NCI-H2081 treated with DMSO at 0.1 percent for 48 hours (cell line): ENCODE data around the gene DLGAP3.

Experiments used
- DNase-seq: peaks from one replicate; lab custom pipeline; 2025; lab: John Stamatoyannopoulos, UW

Gene DLGAP3

DNA sequence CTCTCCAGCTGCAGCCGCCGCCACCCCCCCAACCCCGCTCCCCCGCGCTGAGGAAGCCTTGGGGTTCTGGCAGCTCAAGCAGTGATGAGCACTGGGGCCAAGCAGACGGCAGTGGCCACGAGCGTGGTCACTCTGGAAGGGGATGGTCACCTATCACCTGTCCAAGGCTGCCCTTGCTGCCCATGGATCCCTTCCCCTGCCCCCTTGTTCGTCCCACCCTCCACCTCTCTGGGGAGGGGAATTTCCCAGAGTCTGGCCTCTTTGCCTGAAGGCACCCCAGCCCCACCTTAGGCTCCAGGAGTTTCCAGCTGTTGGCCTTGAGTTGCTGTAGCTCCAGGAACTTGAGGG, 62.7 kb downstream of the DLGAP3 start:
- no peak for DNase-seq

DNA sequence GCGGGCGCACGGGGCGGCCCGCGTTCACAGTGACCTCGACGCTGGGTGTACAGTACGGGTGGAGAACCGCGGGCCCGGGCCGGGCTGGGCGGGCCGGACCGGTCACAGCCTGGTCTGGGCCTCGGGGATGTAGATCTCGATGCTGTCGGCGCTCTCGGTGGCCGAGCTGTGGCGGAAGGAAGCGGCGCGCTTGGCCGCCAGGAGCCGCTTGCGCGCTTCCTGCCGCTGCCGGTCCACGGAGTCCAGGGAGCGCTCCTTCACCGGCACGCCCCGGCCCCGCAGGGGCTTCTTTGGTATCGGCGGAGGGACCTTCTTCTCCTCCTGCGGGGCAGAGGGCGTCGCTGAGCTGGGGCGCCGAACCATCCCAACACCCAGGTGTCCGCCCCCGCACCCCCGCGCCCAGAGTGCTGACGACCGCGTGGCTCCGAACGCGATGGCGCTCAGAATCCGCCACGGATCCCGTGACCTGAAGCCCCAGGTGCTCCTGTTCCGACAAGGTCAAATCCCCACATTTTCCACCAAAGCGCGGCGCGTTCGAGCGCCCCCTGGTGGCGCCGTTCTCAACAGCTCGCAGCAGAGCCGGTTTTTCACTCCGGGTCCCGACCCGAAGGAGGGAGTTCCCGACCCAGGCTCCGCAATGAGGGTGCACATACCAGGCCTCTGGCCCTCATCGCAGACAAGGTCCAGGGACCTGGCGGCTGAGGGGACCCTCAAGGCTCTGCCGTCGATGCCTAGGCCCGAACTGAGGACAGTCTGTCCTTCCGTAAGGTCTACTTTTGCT, 63.3 kb downstream of the DLGAP3 start:
- peak; percentile 60 for DNase-seq

DNA sequence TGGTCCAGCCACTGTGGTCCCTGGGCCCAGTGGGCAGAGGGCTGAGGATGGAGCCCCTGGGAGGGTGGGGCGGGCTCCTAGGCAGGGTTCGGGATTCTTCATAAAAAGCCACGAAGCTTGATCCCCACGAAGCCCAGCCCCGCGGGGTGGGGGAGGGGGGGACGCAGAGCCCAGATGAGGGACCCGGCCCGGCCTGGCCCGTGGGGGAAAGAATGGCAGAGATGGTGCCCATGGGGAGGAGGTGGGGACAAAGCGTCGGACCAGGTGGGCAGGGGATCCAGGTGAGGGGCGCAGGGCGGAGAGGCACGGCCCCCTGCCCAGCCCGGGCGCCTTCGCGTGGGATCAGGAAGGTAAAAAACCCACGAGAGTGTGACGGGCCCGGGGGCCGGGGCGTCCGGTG, 63.9 kb downstream of the DLGAP3 start:
- DNase-seq = no peak

DNA sequence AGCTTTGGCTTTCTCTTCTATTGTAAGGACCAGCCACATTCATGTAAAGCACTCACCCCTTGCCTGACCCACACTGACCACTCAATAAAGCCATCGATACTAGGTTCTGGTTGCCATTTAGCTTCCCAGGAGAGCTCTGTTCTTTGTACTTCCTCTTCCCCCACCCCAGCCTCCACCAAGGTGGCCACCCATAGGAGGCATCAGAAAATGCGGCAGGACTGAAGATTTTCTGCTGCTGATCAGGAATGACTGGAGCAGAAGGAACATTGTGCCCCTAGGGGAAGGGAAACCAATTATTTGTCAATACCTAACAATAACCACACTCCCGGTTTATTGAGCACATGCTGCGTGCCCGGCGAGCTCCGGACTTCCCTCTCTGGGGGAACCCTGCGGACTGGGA, 64.7 kb downstream of the DLGAP3 start:
- no peak for DNase-seq

DNA sequence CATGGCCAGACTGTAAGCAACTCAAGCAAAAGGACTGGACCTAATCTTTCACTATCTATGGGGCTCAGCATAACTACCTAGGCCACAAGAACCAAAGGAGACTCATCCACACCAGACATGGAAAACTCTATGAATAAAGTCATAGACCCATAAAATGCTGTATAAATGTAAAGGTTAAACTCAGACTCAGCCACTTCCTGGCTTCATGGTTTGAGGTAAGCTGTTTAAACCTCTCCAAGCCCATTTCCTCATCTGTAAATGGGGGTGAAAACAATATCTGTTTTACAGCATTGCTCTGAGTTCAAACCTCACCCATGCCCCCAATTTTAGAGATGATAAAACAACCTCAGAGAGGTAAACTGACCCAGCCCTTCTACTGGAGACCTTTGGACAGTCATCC, 65.9 kb downstream of the DLGAP3 start:
- no peak for DNase-seq

DNA sequence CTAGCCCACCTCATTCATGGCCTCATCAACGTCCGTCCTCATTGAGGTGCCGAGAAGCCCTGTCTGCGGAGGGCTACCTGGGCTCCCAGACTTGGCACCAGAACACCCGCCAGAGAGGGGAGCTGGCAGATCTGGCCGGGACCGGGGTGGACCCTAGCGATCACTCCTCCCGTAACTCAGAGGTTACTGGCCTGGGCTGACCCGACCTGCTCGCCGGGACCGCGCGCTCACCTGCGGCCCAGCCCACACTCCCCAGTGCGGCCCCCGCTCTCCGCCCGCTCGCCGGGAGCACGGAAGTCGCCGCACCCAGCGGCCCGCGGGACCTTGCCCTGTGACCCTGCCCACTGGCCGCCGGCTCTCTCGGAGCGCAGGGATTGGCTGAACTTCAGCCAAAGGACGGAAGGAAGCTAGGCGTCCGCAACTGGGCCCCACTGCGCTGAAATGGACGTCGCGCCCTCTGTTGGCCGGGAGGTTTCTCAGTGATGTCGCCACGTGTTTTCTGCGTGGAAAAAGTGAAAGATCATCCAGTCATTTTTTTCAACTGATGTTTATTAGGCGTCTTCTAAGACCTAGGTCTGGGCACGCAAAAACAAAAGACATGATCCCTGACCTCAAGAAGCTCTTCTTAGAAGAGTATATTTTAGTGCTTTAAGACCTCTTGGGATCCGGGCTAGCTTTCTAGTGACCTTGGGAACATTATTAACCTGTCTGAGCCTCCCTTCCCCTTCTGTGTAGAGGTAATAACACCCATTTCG, 69.8 kb downstream of the DLGAP3 start, which contains the start of gene SMIM12:
Gene SMIM12, minus strand, starts transcription at position 304 of the 755 bp plus-strand sequence. CDS start 3,772 bp downstream, outside the sequence.
- peak; percentile 79 for DNase-seq

DNA sequence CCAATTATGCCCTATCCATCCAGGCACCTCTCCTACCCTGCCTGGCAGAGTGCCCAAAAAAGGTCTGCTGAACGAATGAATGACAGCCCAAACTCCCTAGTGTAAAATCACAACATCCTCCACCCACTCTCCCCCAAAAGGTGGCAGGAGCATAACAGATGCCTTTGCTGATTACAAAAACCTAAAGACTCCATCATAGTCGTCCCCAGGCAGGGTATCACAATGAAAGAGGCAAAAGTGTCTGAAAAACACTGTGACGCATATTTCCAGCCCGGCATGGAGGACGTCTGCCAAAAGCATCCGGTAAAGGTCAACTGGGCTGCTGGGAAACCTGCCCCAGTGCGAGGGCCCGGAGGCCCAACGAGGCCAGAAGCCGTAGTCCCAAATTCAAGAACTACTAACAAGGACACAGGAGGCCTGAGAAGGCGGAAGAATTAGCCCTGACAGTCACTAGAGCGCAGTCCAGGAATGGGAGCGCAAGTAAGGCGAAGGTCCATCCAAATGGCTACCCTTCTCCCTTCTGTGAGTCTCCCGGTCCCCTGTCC, 70.5 kb downstream of the DLGAP3 start:
- no peak for DNase-seq

DNA sequence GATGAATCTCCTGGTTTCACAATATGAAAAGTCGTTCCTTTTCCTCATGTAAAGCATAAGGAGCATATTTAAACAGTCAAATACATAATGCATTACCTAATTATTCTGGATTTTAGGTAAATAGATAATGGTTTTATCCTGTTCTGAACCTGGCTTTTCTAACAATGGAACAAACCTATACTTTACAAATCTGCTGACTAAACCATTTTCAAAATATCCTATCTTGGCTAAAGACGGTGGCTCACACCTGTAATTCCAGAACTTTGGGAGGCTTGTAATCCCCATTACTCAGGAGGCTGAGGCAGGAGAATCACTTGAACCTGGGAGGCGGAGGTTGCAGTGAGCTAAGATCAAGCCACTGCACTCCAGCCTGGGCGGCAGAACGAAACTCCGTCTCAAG, 72.8 kb downstream of the DLGAP3 start:
- DNase-seq = no peak

DNA sequence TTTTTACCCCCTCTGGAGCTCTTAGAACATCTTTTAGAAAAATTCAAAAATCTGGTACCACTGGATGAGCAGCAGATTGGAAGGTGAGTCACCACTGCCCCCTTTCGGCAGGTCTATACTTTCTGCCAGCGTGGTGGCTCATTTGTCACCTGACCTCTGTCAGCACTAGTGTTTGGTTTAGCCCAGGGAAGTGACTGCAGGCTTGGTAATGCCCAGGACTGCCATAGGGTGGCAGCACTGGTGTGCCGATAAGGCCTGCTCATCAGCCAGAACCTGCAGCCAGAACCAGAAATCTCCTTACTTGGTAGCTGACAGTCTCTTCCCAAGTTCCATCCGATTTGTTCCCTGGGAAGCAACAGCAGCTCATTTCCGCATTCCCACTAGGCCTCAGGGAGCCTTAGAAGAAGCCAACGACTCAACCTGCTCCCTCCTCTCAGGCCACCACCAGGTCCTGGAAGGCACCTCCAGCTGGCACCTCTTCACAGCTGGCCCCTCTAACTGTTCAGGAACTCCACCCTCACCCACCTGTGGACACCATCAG, 76.7 kb downstream of the DLGAP3 start:
- peak; percentile 92 for DNase-seq

DNA sequence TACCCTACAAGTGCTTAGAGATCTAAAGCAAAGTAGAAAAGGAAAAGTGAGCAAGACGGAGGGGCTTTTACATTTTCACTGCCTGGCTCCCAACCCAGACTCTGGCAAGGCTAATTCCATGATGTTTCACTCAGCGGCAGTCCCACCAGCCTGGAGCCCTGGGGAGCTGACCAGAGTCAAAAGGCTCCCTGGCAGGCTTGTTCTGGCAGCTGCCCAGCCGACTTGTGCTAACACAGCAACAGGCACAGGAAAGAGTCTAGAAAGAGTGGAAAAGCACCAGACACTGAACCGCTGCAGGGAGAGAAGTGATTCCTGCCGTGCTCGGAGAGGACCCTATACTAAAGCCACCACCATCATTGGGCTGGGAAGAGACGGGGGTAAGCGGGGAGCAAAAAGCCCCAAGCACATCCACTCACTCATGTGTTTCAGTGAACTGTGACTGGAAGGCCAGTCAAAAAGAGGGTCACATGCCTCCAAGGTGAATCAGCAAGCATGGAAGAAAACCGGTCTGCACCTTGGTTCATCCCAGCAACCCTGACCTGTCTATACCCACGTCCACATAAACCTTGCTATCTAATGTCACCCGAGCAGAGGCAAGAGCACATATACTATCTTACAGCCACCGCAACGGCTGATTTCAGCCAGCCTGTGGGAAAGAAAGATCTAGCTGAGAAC, 77.9 kb downstream of the DLGAP3 start:
- DNase-seq = no peak

DNA sequence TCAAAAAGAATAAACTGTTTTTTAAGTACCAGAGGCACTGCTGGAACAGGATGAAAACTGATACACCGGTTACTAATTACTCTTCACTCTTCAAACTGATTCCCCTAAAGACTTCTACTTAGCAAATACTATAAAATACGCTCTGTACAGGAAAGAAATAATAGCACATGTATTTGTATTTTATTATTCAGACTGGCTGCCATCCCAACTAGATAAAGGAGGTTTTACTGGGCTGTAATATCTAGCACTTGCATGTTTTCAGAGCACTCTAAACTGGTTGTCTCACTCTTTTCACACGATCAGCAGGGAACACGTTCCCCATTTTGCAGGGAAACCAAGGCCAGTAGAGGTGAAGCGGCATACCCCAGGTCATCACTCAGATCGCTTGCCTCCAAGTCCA, 79.1 kb downstream of the DLGAP3 start:
- DNase-seq = no peak

DNA sequence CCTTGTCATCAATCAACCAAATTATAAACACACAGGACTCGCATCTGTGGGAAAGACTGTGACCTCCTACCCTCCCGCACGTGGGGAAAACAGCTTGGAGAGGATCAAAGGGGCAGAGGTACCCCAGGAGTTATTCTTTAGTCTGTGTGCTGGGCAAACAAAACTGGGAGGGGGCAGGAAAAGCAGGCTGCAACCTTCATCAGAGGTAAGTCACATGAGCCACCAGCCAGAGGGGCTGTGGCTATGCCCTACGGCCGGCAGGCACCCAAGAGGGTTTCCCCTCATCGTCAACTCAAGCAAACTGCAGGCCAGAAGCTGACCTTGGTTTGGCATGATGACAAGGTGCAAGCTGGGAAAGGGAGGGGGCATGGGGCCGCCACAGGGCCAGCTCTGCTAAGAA, 82.4 kb downstream of the DLGAP3 start:
- no peak for DNase-seq

DNA sequence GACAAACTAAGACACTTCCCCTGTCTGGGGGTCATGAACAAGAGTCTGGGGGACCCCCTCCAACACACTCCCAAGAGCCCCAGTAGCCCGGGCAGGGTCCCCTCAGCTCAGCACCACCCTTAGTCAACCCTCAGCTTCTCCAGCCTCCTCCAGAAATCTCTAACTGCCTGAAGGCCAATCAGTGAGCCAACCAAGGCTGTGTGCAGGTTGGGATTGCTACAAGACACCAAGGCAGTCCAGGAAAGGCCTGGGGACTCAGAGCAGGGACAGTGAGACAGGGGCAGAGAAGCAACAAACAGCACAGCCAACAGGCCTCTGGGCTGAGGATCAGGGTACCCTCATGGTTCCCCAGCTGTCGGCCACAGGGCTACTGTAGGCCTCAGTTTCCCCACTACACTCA, 83.2 kb downstream of the DLGAP3 start:
- DNase-seq = no peak

DNA sequence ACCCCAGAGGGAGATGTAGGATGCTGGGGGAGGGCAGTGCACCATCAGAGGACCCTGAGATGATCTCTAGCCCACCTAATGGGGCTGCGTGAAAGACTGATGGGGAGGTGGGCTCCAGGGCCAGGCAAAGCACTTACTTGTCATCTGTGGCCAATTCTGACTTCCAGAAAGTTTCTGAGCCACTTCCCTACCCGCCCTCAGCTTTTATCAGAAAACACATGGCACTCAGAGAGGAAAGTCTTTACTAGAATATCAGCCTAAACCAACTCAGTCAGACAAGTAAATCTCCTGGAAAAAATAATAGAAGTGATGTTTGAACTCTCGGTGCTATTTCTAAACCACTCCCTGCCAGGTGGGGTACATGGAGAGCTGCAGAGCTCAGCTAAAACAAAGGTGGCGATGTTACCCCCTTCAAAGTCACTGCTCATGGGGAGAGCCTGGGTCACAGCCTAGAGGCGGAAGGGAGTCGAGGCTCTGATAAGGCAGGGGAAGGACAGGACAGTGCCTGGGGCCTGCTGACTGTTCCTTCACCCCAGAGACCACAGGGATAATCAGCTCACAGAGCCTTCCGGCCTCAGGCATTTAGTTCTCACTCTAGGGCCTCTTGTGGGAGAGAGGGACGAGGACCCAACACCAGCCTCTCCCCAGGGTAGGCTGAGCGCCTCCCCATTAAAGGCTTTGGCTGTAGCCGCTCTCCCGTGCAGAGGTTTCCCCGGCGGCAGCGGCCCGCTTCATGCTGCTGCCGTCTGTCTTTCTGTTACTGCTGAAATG, 84.1 kb downstream of the DLGAP3 start:
- no peak for DNase-seq

DNA sequence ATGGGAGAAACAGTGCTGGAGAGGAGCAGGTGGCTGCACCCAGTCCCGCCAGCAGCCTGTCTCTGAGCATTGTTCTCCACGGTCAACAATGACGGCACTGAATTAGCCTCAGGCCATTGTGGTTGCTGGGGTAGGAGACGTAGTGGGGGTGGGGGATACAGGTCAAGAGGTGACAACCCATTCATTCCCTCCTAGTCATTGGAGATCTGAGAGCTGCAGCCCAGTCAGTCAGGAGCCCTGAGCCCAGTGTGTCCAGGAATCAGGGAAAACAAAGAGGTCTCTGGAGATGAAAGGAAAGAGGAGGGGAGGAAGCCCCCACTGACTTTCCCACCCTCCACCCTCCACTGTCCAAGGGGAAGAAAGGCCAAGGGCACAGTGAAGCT, 85.2 kb downstream of the DLGAP3 start:
- no peak for DNase-seq

DNA sequence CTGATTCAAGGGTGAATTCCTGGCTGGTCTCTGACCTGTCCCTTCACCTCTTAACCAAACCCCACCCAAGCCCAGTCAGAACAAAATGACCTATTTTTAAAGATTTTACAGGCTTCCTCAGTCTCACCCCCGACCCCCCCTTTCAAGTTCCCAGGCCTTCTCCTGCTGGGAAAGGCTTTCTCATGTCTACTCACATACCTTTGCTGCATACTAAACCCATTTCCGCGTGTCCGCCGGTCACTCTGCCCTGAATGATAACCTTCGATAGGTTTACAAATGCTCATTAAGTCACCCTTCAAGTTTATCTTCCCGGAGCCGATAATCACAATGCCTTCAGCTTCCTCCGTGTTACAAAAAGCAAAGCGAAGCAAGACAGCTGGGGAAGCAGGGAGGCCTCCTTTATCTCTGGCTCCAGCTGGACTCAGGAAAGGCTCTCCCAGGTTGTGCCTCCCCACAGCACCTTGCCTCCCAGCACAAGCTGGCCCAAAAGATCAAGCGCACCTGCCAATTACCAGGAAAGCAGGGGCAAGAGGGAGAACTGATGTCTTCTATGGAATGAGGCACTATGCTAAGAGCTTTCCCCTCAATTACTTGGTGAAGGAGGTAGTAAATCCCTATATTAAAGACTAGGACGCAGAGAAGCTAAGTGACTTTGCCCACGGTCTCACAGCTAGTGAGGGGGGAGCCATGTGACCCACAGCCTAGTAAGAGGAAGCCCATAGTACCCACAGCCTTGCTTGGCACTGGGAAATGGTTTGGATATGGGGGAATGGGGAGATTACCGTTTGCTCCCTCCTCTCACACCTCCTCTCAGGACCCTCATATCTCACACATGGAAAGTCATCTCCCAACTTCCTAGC, 85.8 kb downstream of the DLGAP3 start:
- DNase-seq = no peak

DNA sequence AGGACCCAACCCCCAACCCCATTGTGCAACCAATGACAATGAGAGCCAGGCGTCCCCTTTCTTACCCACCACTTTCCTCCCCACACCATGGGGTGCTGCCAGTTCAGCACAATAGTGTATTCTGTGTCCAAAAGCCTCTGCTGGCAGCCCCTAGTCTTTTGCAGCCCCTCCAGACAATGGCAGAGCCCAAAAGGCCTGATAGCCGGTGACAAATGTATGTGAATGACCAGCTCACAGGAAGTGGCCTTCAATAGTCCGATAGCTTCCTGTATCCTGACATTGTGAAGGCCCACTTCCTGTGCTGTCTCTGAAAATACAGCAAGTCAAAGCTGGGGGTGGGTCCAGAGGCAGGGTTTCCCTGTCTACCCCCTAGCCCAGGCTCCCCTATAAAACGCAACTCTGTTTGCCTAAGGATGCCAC, 86.5 kb downstream of the DLGAP3 start:
- DNase-seq = no peak

DNA sequence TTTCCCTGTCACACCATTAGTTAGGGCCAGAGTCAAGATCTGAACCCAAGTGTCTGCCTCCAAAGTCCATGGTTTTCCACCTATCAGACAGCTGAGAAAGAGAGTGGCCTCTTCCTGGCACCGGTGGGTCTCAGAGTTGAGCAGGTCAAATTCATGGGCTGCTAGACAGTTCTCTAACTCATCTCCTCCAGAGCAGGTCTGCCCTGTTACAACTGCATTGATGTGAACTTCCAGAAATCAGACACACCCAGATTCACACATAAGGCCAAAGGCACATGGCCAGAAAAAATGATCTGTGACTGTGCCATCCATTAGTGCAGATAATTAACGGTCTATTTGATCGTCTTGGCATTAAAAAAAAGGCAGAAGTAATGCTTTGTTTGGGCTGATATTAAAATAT, 87.4 kb downstream of the DLGAP3 start:
- no peak for DNase-seq

DNA sequence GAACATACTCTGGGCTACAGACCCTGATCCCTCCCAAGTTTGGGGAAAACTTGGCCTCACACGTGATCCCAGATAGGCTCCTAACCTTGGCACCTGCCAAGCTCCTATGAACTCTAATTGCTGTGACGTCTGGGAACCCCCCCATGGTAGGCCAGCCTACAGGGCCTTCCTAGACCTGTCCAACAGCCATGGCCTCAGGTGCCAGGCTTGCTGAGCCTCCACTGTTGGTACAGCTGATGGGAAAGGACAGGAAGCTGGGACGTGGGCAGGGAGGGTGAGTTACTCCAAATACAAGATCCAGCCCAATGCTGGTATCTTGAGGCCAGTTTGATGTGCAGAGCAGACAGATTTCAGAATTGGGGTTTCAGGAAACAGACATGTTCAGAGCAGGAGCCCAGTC, 89.0 kb downstream of the DLGAP3 start:
- no peak for DNase-seq

DNA sequence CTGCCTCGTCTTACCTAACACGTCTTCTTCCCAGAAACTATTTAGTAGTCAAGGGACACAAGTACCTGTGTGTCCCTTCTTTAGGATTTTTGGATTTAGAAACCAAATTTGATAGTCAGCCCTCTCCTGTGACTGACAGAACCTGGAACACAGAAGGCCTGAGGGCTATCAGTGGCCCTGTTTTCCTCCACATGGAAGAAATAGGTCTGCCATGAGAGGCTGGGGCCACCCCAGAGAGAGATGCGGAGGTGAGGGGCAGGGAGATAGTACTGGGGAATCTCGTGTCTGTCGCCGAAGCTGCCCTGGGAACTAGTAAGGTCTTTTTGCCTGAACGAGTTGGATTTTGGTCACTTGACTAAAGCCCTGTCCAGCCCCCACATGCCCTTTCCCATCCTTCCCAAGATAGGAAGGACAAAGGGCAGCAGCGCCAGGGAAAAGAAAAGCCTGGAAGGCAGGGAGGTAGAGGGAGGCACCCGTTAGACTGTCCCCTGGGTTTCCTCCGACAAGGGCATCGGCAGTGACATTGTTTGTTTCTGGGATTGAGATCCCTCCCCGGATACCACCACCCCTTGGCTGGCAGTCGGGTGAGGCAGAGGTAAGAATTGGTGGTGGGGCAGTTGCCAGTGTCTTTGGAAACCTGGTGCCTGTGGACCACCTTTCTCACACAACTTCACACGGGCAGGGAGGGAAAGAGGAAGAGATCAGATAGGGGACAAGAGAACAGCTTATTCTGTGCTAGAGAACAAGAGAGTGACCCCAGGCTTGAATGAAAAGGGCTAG, 89.7 kb downstream of the DLGAP3 start:
- DNase-seq = no peak
